Adrenal gland (tissue), 12 donors: ENCODE measurements around the gene FBXW8. TPM values are rescaled to one million over a fixed set of nuclear protein-coding genes. Genes with fewer than 3 reads are reported as not detected.

Source experiments
- DNase-seq, 7 donors: peaks; one replicate each; pipeline ENCODE4 v3.0.0-alpha.2; 2019 to 2020
- H3K27ac ChIP-seq, 5 donors: fragments of 200-600 bp; sonication (generic) in 4 of 5; 1 replicate in 3 of 5; 2 replicates in 2 of 5; pipeline versions ENCODE4 v1.5.1 to v1.8.0; 2016 to 2020; ENCODE audit warnings: mild to moderate bottlenecking in 1 of 5
- H3K27me3 ChIP-seq: fragments of 200-600 bp; 2 replicates; pipeline ENCODE4 v1.8.0; 2021
- H3K36me3 ChIP-seq, 2 donors: fragments of 200-600 bp; replicated peaks in 1 of 2; 1 replicate in 1 of 2; 2 replicates in 1 of 2; pipeline versions ENCODE4 v1.5.1 to v1.8.0; 2018 to 2022
- H3K4me1 ChIP-seq, 2 donors: fragments of 200-600 bp; replicated peaks in 1 of 2; 1 replicate in 1 of 2; 2 replicates in 1 of 2; pipeline versions ENCODE4 v1.5.1 to v1.8.0; 2018 to 2021
- H3K4me3 ChIP-seq, 4 donors: fragments of 200-600 bp; sonication (generic) in 3 of 4; one replicate each; pipeline ENCODE4 v1.5.1; 2016 to 2018
- H3K9me3 ChIP-seq, 3 donors: fragments of 200-600 bp; sonication (generic) in 1 of 3; replicated peaks in 1 of 3; 1 replicate in 2 of 3; 2 replicates in 1 of 3; pipeline versions ENCODE4 v1.5.1 to v1.8.0; 2016 to 2021
- POLR2A ChIP-seq, 2 donors: fragments of 450-650 bp; IDR thresholded peaks; one replicate each; pipeline ENCODE4 v1.6.1; 2017; ENCODE audit warnings: antibody characterized with exemption in 2 of 2, mild to moderate bottlenecking in 2 of 2, moderate library complexity in 1 of 2
- WGBS, 4 donors: extraction: QIAGEN DNeasy Blood & Tissue Kit in 2 of 4; methylation state at CpG; one replicate each; pipeline versions ENCODE4 v1.1.5 to v1.1.7; 2013 to 2017; 5-methylcytosine and 5-hydroxymethylcytosine counted together
- intact Hi-C, 2 donors: fragments of 100-400 bp; cut with DNase I; formaldehyde crosslinking; loops; one replicate each; pipeline versions ENCODE4 v1.14.1 to v1.15.0; 2022 to 2023
- polyA plus RNA-seq, 3 donors: library from polyadenylated mRNA; stranded (reverse); fragments of 200-250 nt in 2 of 3; fragments of 350-450 nt in 1 of 3; fragmentation: Illumina TruSeq in 1 of 3; extraction: RNeasy Lipid Tissue Mini Kit (QIAGEN cat#74804) in 1 of 3; gene quantifications; one replicate each; pipeline ENCODE4 v1.2.3, GENCODE V29; 2013 to 2014
- total RNA-seq, 9 donors: library from RNA; depleted of rRNA in 4 of 9; stranded (reverse); fragments of >200 nt in 4 of 9; fragments of 120-200 nt in 1 of 9; fragmentation: NEBNext Ultra II Directional in 1 of 9; extraction: Animal tissue kit (Norgen Biotek cat#: 25700) in 1 of 9; gene quantifications; one replicate each; pipeline versions ENCODE4 v1.1.0 to v1.2.4, GENCODE V29; 2013 to 2023
- TF ChIP-seq, protein P1 (sequence below), 6 experiments: fragments of 450-650 bp in 4 of 6; fragments of 200-600 bp in 2 of 6; sonication (generic) in 1 of 6; IDR thresholded peaks; 1 replicate in 5 of 6; 2 replicates in 1 of 6; pipeline versions ENCODE4 v1.5.1 to v1.8.0; 2016 to 2021; ENCODE audit warnings: antibody characterized with exemption in 6 of 6, mild to moderate bottlenecking in 2 of 6, moderate library complexity in 1 of 6
- donor health status: healthy with polysubstance abuse.
- donor health status: Bipolar disorder and iron deficiency.
- donor health status: DM: yes; HTN: yes; CAD: no.
- donor health status: DM: no; HTN: no; CAD: no.
- donor health status: DM: no; HTN: no; CAD: no.
- donor health status: DM: yes; HTN: yes; CAD: no.

The FBXW8 gene
- total and polyA plus RNA-seq, 12 donors: 2.9 to 19.1 (median 14.3) TPM

DNA sequence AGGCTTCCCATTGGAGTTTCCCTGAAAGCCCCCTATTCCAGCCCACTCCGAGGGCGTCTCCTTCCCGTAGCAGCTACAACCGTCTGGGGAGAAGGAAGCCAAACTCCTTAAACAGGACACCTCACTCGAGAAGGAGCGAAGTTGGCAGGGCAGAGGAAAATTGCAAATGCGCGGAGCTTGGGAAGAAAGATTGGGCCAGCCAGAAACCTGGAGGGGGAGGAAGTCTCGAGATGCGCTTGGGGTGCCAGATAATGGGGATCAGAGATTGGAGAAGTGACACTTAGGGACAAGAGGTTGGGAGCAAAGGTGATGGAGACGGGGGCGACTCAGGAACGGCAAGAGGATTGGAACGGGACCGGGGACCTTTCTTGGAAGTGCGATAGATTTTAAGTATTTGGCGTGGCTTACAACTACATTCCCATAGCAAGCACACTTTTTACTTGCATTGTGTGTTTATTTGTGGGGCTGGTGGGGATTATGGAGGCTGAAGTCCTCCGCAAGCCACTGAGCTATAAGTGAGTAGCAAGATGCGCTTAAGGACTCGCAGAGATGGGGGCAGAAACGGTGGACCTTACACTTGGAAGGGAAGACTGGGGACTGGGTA lies 30.4 kb upstream of the FBXW8 start:
- 8 to 14% (median 11%) methylated on average over 20 to 21 of the region's 21 CpGs for WGBS, 4 donors
- no peak for TF ChIP-seq POLR2A (IDR thresholded peaks at IDR 0.05)
- TF ChIP-seq, protein P1, sequence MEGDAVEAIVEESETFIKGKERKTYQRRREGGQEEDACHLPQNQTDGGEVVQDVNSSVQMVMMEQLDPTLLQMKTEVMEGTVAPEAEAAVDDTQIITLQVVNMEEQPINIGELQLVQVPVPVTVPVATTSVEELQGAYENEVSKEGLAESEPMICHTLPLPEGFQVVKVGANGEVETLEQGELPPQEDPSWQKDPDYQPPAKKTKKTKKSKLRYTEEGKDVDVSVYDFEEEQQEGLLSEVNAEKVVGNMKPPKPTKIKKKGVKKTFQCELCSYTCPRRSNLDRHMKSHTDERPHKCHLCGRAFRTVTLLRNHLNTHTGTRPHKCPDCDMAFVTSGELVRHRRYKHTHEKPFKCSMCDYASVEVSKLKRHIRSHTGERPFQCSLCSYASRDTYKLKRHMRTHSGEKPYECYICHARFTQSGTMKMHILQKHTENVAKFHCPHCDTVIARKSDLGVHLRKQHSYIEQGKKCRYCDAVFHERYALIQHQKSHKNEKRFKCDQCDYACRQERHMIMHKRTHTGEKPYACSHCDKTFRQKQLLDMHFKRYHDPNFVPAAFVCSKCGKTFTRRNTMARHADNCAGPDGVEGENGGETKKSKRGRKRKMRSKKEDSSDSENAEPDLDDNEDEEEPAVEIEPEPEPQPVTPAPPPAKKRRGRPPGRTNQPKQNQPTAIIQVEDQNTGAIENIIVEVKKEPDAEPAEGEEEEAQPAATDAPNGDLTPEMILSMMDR (IDR thresholded peaks at IDR 0.05): no peak

DNA sequence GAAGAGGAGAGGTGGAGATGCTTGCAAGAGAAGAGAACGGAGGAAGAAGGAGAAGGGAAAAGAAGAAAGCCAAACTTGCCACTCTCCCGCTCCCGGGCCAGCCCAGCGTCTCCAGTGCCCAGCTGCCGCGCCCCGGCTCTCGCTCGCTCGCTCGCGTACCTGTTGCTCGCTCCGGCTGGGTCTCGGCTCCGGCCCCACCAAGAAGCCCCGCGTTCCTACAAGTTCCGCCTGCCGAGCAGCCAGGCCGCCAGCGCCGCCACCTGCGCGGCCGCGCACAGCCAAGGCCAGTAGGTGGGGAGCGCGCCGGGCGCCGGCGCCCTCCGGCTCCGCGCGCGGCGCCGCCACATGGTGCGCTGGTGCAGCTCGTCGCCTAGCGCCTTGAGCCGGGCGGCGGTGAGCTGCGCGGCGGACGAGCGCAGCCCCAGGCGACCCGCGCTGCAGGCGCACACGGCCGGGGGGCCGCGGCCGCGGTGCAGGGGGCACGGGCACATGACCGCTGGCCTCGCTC lies 29.9 kb upstream of the FBXW8 start:
- TF ChIP-seq, protein P1 (IDR thresholded peaks at IDR 0.05): peak in 1 of 6 experiments; percentile 13
- TF ChIP-seq POLR2A (IDR thresholded peaks at IDR 0.05): no peak
- Histone ChIP-seq H3K27ac (no peak overlapping the region), H3K4me1 (peaks cover 12 to 16% of the 10 kb centered on the region in 2 donors), H3K9me3 (no peaks in the 10 kb centered on the region), H3K36me3 (no peaks in the 10 kb centered on the region), H3K4me3 (peak overlapping the region in 1 of 4 donors; percentile 48), H3K27me3 (peaks cover 56% of the 10 kb centered on the region)
- intact Hi-C loops: no loop called here
- DNase-seq: peak in 5 of 7 donors; percentile 21 to 54 (median 34)
- WGBS, 4 donors: 0 to 1% (median 1%) methylated on average over 15 to 65 of the region's 65 CpGs

More for the DNA sequence above, 30.4 kb upstream of the FBXW8 start:
- peaks cover 56% of the 10 kb centered on the region for H3K27me3 ChIP-seq
- H3K36me3 ChIP-seq: no peaks in the 10 kb centered on the region
- intact Hi-C loops: no loop called here
- H3K27ac ChIP-seq: no peak overlapping the region
- H3K4me1 ChIP-seq: peaks cover 12 to 16% of the 10 kb centered on the region in 2 donors
- no peaks in the 10 kb centered on the region for H3K9me3 ChIP-seq
- peak overlapping the region in 1 of 4 donors; percentile 48 for H3K4me3 ChIP-seq
- no peak for DNase-seq

DNA sequence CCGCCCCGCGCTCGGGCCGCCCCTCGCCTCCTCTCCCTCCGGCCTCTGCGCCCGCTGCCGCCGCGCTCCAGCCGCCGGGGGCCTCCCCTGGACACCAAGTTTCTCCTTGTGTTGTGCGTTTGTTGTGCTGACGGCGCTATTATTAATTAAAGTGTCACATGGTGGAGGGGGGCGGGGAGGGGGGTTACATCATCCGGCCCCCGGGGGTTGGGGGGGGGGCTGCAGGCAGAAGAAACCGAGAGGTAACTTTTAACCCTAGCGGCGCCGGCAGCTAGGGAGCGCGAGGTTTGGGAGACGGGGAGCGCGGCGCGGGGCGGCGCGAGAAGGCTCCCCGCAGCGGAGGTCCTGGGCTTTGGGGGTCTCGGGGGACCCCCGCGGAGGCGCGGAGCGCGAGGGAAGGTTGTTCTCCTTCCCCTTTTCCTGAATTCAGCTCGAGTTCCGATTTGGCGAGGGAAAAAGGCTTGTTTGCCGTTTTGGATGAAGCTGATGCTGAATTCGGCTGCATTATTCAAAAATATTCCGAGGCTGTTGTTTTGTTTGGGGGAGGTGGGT lies 29.3 kb upstream of the FBXW8 start, which contains the start of gene HRK:
TSS of gene HRK (minus strand) at position 117 of the 552 bp plus-strand sequence. CDS start 134 bp downstream, outside the sequence.
- Histone ChIP-seq H3K4me1 (peaks cover 12 to 16% of the 10 kb centered on the region in 2 donors), H3K9me3 (no peaks in the 10 kb centered on the region), H3K27ac (no peak within 1 kb of the TSS), H3K36me3 (no peaks in the 10 kb centered on the region), H3K27me3 (peaks cover 56% of the 10 kb centered on the region), H3K4me3 (peak within 1 kb of the TSS in 2 of 4 donors; percentile 9 to 48)
- TF ChIP-seq, protein P1 (IDR thresholded peaks at IDR 0.05): no peak
- TF ChIP-seq POLR2A (IDR thresholded peaks at IDR 0.05): no peak
- intact Hi-C loops: no loop called here
- WGBS, 4 donors: 0 to 2% (median 1%) methylated on average over 22 to 49 of the region's 49 CpGs
- peak in 4 of 7 donors; percentile 19 to 58 (median 30) for DNase-seq

DNA sequence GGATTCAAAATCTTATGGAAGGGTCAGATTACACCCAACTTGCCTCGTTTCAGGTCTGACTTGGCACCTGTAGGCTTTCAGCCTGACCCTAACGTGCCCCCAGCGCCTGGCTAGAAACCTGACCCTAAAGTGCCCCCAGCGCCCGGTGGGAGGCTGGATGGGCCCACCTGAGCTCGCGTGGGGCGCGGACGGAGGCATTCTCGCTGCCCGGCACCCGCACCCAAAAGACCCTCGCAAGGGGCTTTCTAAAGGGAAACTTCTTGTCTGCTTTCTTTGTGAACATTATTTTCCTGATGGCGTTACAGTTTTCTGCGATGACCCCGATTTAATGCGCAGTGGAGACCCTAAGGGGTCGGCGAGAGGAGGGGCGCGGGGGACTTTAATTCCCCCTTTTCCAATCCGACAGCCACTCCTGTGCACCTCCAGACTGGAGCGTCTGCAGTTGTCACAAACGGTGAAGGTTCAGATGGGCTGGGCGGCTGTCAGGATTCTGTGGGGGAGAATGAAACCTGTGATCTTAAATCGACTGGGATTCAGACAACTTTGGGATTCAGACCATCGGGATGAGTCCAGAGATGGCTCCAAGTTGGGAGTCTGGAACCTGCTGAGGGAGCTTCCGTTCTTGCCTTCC lies 28.8 kb upstream of the FBXW8 start:
- Histone ChIP-seq H3K4me1 (peaks cover 12 to 16% of the 10 kb centered on the region in 2 donors), H3K9me3 (no peaks in the 10 kb centered on the region), H3K36me3 (no peaks in the 10 kb centered on the region), H3K4me3 (peak overlapping the region in 1 of 4 donors; percentile 48), H3K27me3 (peaks cover 56% of the 10 kb centered on the region), H3K27ac (no peak overlapping the region)
- no peak for DNase-seq
- no peak for TF ChIP-seq POLR2A (IDR thresholded peaks at IDR 0.05)
- TF ChIP-seq, protein P1 (IDR thresholded peaks at IDR 0.05): no peak
- intact Hi-C loops: no loop called here
- WGBS, 4 donors: 8 to 18% (median 9%) methylated on average over 14 to 29 of the region's 29 CpGs
